OCI-LY1 (cell line): ENCODE results near the gene DDIT4.

ENCODE experiments used
- H2AFZ ChIP-seq: fragments of 200-600 bp; sonication (generic), shearing (Covaris generic); 2 replicates; pipeline ENCODE4 v1.6.0; 2014; ENCODE audit warnings: antibody characterized with exemption, mild to moderate bottlenecking, low read length
- H3F3A ChIP-seq: fragments of 200-600 bp; sonication (generic), shearing (Covaris generic); 2 replicates; pipeline ENCODE4 v1.6.0; 2014; ENCODE audit warnings: mild to moderate bottlenecking, antibody characterized with exemption, low read length, moderate library complexity; ENCODE audit not compliant: insufficient read depth
- H3K27ac ChIP-seq: fragments of 200-600 bp; sonication (generic); 2 replicates; pipeline ENCODE4 v1.5.1; 2014; ENCODE audit warnings: low read length, mixed run types, mild to moderate bottlenecking, low read depth; ENCODE audit not compliant: poor library complexity, severe bottlenecking
- H3K27me3 ChIP-seq: fragments of 200-600 bp; sonication (generic); 2 replicates; pipeline ENCODE4 v1.6.0; 2014; ENCODE audit warnings: antibody characterized with exemption, mild to moderate bottlenecking, low read length, moderate library complexity; ENCODE audit not compliant: insufficient read depth
- H3K36me3 ChIP-seq: fragments of 200-600 bp; sonication (generic); 2 replicates; pipeline ENCODE4 v1.6.1; 2014; ENCODE audit warnings: mild to moderate bottlenecking, antibody characterized with exemption, low read length, moderate library complexity, mixed read lengths; ENCODE audit not compliant: insufficient read depth
- H3K4me1 ChIP-seq: fragments of 200-600 bp; sonication (generic); 2 replicates; pipeline ENCODE4 v1.5.1; 2014; ENCODE audit warnings: mild to moderate bottlenecking, low read length, moderate library complexity; ENCODE audit not compliant: insufficient read depth, severe bottlenecking
- H3K4me2 ChIP-seq: fragments of 200-600 bp; sonication (generic), shearing (Covaris generic); 2 replicates; pipeline ENCODE4 v1.6.1; 2014; ENCODE audit warnings: low read length
- H3K4me3 ChIP-seq: fragments of 200-600 bp; sonication (generic); 2 replicates; pipeline ENCODE4 v1.5.1; 2014; ENCODE audit warnings: low read length, low read depth, mild to moderate bottlenecking, mixed read lengths; ENCODE audit not compliant: poor library complexity, severe bottlenecking
- H3K79me2 ChIP-seq: fragments of 200-600 bp; shearing (Covaris generic); 2 replicates; pipeline ENCODE4 v1.6.1; 2016; ENCODE audit warnings: mixed run types, low read length, mixed read lengths; ENCODE audit not compliant: insufficient read depth
- H3K9ac ChIP-seq: fragments of 200-600 bp; sonication (generic), shearing (Covaris generic); 2 replicates; pipeline ENCODE4 v1.6.1; 2014; ENCODE audit warnings: mild to moderate bottlenecking, low read length, mixed read lengths
- H3K9me2 ChIP-seq: fragments of 200-600 bp; sonication (generic), shearing (Covaris generic); 2 replicates; pipeline ENCODE4 v1.6.1; 2014; ENCODE audit warnings: low read depth, mild to moderate bottlenecking, low read length, mixed read lengths
- H3K9me3 ChIP-seq: fragments of 200-600 bp; shearing (Covaris generic); 2 replicates; pipeline ENCODE4 v1.6.1; 2014; ENCODE audit warnings: low read length, mixed read lengths
- H4K20me1 ChIP-seq: fragments of 200-600 bp; sonication (generic), shearing (Covaris generic); 2 replicates; pipeline ENCODE4 v1.6.0; 2016; ENCODE audit warnings: mild to moderate bottlenecking, low read length; ENCODE audit not compliant: insufficient read depth
- EZH2 ChIP-seq: fragments of 200-600 bp; sonication (generic), shearing (Covaris generic); IDR thresholded peaks from 2 replicates; pipeline ENCODE4 v1.8.0; 2017; ENCODE audit warnings: borderline replicate concordance, mixed run types, mild to moderate bottlenecking, antibody characterized with exemption, low read length, moderate library complexity, mixed read lengths
- TF ChIP-seq, protein P1 (sequence below): fragments of 200-600 bp; sonication (generic), shearing (Covaris generic); IDR thresholded peaks from 2 replicates; pipeline ENCODE4 v1.5.1; 2017; ENCODE audit warnings: mild to moderate bottlenecking, antibody characterized with exemption, low read length, moderate library complexity, mixed read lengths

Gene DDIT4

GRCh38 chr10:72238392-72239175 lies 35.1 kb upstream of the DDIT4 start:
- Histone ChIP-seq H3K27ac (no peak overlapping the region), H3K4me1 (peaks cover 5% of the 10 kb centered on the region), H3K36me3 (peaks cover 25% of the 10 kb centered on the region), H3K9me3 (no peaks in the 10 kb centered on the region), H3K9me2 (no peaks in the 10 kb centered on the region), H3K27me3 (no peaks in the 10 kb centered on the region), H2AFZ (no peak overlapping the region), H3K9ac (no peak overlapping the region), H3F3A (peaks cover 3% of the 10 kb centered on the region; the same call in 1 of the 2 replicates), H3K4me3 (no peak overlapping the region), H4K20me1 (no peaks in the 10 kb centered on the region), H3K79me2 (no peaks in the 10 kb centered on the region), H3K4me2 (no peak overlapping the region)
- no peak for TF ChIP-seq EZH2
- TF ChIP-seq, protein P1, sequence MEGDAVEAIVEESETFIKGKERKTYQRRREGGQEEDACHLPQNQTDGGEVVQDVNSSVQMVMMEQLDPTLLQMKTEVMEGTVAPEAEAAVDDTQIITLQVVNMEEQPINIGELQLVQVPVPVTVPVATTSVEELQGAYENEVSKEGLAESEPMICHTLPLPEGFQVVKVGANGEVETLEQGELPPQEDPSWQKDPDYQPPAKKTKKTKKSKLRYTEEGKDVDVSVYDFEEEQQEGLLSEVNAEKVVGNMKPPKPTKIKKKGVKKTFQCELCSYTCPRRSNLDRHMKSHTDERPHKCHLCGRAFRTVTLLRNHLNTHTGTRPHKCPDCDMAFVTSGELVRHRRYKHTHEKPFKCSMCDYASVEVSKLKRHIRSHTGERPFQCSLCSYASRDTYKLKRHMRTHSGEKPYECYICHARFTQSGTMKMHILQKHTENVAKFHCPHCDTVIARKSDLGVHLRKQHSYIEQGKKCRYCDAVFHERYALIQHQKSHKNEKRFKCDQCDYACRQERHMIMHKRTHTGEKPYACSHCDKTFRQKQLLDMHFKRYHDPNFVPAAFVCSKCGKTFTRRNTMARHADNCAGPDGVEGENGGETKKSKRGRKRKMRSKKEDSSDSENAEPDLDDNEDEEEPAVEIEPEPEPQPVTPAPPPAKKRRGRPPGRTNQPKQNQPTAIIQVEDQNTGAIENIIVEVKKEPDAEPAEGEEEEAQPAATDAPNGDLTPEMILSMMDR, result no peak

DNA sequence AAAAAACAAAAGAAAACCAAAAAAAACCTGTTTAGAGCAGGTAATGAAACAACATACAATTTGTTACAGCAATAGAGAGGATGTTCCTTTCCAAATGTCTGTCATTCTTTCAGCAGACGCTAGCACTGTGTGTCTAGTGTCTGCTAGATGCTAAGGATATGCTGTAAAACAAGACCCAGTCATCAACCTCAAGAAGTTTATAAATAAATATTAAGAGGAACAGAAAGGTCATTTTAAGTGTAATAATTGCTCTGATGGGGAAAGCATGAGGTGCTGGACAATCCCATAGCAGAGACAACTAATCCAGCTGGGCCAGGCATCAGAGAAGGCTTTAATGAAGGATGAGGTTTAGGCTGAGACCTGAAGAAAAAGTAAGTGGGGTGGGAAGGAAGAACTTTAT lies 34.3 kb upstream of the DDIT4 start:
- no peaks in the 10 kb centered on the region for H3K79me2 ChIP-seq
- peaks cover 10% of the 10 kb centered on the region for H3K4me1 ChIP-seq
- no peak overlapping the region for H3K9ac ChIP-seq
- no peak overlapping the region for H3K27ac ChIP-seq
- H3K4me2 ChIP-seq, result no peak overlapping the region
- H2AFZ ChIP-seq, result no peak overlapping the region
- no peak overlapping the region for H3K4me3 ChIP-seq
- peaks cover 19% of the 10 kb centered on the region for H3K36me3 ChIP-seq
- no peak for TF ChIP-seq EZH2
- TF ChIP-seq, protein P1, result no peak
- peaks cover 6% of the 10 kb centered on the region; the same call in 1 of the 2 replicates for H3F3A ChIP-seq
- no peaks in the 10 kb centered on the region for H3K9me3 ChIP-seq
- no peaks in the 10 kb centered on the region for H4K20me1 ChIP-seq
- H3K27me3 ChIP-seq, result no peaks in the 10 kb centered on the region
- no peaks in the 10 kb centered on the region for H3K9me2 ChIP-seq

DNA sequence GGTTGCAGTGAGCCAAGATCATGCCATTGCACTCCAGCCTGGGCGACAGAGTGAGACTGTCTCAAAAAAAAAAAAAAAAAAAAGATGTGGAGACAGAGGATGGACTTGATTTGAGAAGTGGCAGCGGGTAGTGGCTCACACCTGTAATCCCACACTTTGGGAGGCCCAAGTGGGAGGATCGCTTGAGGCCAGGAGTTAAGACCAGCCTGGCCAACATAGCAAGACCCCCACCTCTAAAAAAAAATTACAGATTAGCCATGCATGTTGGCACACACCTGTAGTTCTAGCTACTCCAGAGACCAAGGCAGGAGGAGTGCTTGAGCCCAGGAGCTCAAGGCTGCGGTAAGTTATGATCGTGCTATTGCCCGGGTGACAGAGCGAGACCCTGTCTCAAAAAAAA lies 33.4 kb upstream of the DDIT4 start:
- Histone ChIP-seq H3K36me3 (peaks cover 13% of the 10 kb centered on the region; the same call in 1 of the 2 replicates), H3K9me3 (no peaks in the 10 kb centered on the region), H3K4me2 (no peak overlapping the region), H3K27ac (no peak overlapping the region), H3K79me2 (no peaks in the 10 kb centered on the region), H3K4me1 (peaks cover 20% of the 10 kb centered on the region), H3K4me3 (no peak overlapping the region), H3F3A (peaks cover 9% of the 10 kb centered on the region; the same call in 1 of the 2 replicates), H3K27me3 (no peaks in the 10 kb centered on the region), H3K9ac (no peak overlapping the region), H4K20me1 (no peaks in the 10 kb centered on the region), H2AFZ (no peak overlapping the region), H3K9me2 (no peaks in the 10 kb centered on the region)
- no peak for TF ChIP-seq EZH2
- TF ChIP-seq, protein P1, result no peak
